OCI-LY3 (cell line): ENCODE results near the gene GJC3.

Experiments
- CTCF ChIP-seq: fragments of 200-600, 300-600 bp; sonication (generic); IDR thresholded peaks from 2 replicates; pipeline ENCODE4 v1.5.1; 2014; ENCODE audit warnings: antibody characterized with exemption, low read length, low read depth
- EZH2phosphoT487 ChIP-seq: fragments of 200-600 bp; shearing (Covaris generic); IDR thresholded peaks from 2 replicates; pipeline ENCODE4 v1.6.1; 2018; ENCODE audit warnings: antibody characterized with exemption, mixed run types, low read depth

GRCh38 chr7:99881370-99881769, 48.0 kb downstream of the GJC3 start:
- TF ChIP-seq CTCF = no peak
- no peak for TF ChIP-seq EZH2phosphoT487
